ENCODE data around the gene FANCM.

The FANCM gene

GRCh38 chr14:45144658-45145057, 8.9 kb downstream of the FANCM start:
- Histone ChIP-seq H3K9ac (ENCODE audit: low read depth, low read length) (no peak overlapping the region), H3K4me3 (ENCODE audit: low read depth, low read length) (no peak overlapping the region), H3K27ac (ENCODE audit: low read depth, low read length) (no peak overlapping the region), H3K4me1 (ENCODE audit: control insufficient read depth, insufficient read depth, low read length) (peaks cover 5% of the 10 kb centered on the region), H3K36me3 (ENCODE audit: control insufficient read depth, insufficient read depth, low read length) (peaks cover 8% of the 10 kb centered on the region; the same call in 1 of the 2 replicates), H3K27me3 (ENCODE audit: control insufficient read depth, insufficient read depth, low read length) (no peaks in the 10 kb centered on the region), H3K9me3 (ENCODE audit: control insufficient read depth, insufficient read depth, low read length) (no peaks in the 10 kb centered on the region)

GRCh38 chr14:45145214-45145613, 9.5 kb downstream of the FANCM start:
- Histone ChIP-seq H3K27me3 (ENCODE audit: control insufficient read depth, insufficient read depth, low read length) (no peaks in the 10 kb centered on the region), H3K9me3 (ENCODE audit: control insufficient read depth, insufficient read depth, low read length) (no peaks in the 10 kb centered on the region), H3K4me3 (ENCODE audit: low read depth, low read length) (no peak overlapping the region), H3K27ac (ENCODE audit: low read depth, low read length) (no peak overlapping the region), H3K36me3 (ENCODE audit: control insufficient read depth, insufficient read depth, low read length) (peaks cover 8% of the 10 kb centered on the region; the same call in 1 of the 2 replicates), H3K9ac (ENCODE audit: low read depth, low read length) (no peak overlapping the region), H3K4me1 (ENCODE audit: control insufficient read depth, insufficient read depth, low read length) (peaks cover 11% of the 10 kb centered on the region)

GRCh38 chr14:45149602-45150001, 13.9 kb downstream of the FANCM start:
- H3K4me1 ChIP-seq (ENCODE audit: control insufficient read depth, insufficient read depth, low read length): peaks cover 17% of the 10 kb centered on the region
- H3K4me3 ChIP-seq (ENCODE audit: low read depth, low read length): no peak overlapping the region
- peaks cover 19% of the 10 kb centered on the region for H3K36me3 ChIP-seq (ENCODE audit: control insufficient read depth, insufficient read depth, low read length)
- H3K9ac ChIP-seq (ENCODE audit: low read depth, low read length): no peak overlapping the region
- no peaks in the 10 kb centered on the region for H3K9me3 ChIP-seq (ENCODE audit: control insufficient read depth, insufficient read depth, low read length)
- H3K27ac ChIP-seq (ENCODE audit: low read depth, low read length): no peak overlapping the region
- H3K27me3 ChIP-seq (ENCODE audit: control insufficient read depth, insufficient read depth, low read length): no peaks in the 10 kb centered on the region

- peak overlapping the region; percentile 0 for H3K27ac ChIP-seq (ENCODE audit: low read depth, low read length)
- peaks cover 17% of the 10 kb centered on the region for H3K4me1 ChIP-seq (ENCODE audit: control insufficient read depth, insufficient read depth, low read length)
- no peak overlapping the region for H3K4me3 ChIP-seq (ENCODE audit: low read depth, low read length)
- no peaks in the 10 kb centered on the region for H3K9me3 ChIP-seq (ENCODE audit: control insufficient read depth, insufficient read depth, low read length)
- no peaks in the 10 kb centered on the region for H3K27me3 ChIP-seq (ENCODE audit: control insufficient read depth, insufficient read depth, low read length)
- H3K36me3 ChIP-seq (ENCODE audit: control insufficient read depth, insufficient read depth, low read length): peaks cover 20% of the 10 kb centered on the region
- H3K9ac ChIP-seq (ENCODE audit: low read depth, low read length): 0 out of 2 replicates have a peak overlapping the region, but pooled peaks have one; percentile 31
These were observed 14.7 kb downstream of the FANCM start for GRCh38 chr14:45150386-45150890.

- no peak overlapping the region for H3K27ac ChIP-seq (ENCODE audit: low read depth, low read length)
- no peak overlapping the region for H3K4me3 ChIP-seq (ENCODE audit: low read depth, low read length)
- H3K9me3 ChIP-seq (ENCODE audit: control insufficient read depth, insufficient read depth, low read length): no peaks in the 10 kb centered on the region
- H3K36me3 ChIP-seq (ENCODE audit: control insufficient read depth, insufficient read depth, low read length): peaks cover 11% of the 10 kb centered on the region
- no peaks in the 10 kb centered on the region for H3K4me1 ChIP-seq (ENCODE audit: control insufficient read depth, insufficient read depth, low read length)
- no peaks in the 10 kb centered on the region for H3K27me3 ChIP-seq (ENCODE audit: control insufficient read depth, insufficient read depth, low read length)
- no peak overlapping the region for H3K9ac ChIP-seq (ENCODE audit: low read depth, low read length)
These were observed 20.3 kb downstream of the FANCM start for GRCh38 chr14:45156067-45156466.

- no peaks in the 10 kb centered on the region for H3K9me3 ChIP-seq (ENCODE audit: control insufficient read depth, insufficient read depth, low read length)
- H3K27ac ChIP-seq (ENCODE audit: low read depth, low read length): no peak overlapping the region
- H3K4me1 ChIP-seq (ENCODE audit: control insufficient read depth, insufficient read depth, low read length): no peaks in the 10 kb centered on the region
- no peak overlapping the region for H3K9ac ChIP-seq (ENCODE audit: low read depth, low read length)
- H3K27me3 ChIP-seq (ENCODE audit: control insufficient read depth, insufficient read depth, low read length): no peaks in the 10 kb centered on the region
- peaks cover 32% of the 10 kb centered on the region for H3K36me3 ChIP-seq (ENCODE audit: control insufficient read depth, insufficient read depth, low read length)
- H3K4me3 ChIP-seq (ENCODE audit: low read depth, low read length): no peak overlapping the region
These were observed 34.2 kb downstream of the FANCM start for GRCh38 chr14:45169906-45170305.

- Histone ChIP-seq H3K27ac (ENCODE audit: low read depth, low read length) (no peak overlapping the region), H3K9me3 (ENCODE audit: control insufficient read depth, insufficient read depth, low read length) (no peaks in the 10 kb centered on the region), H3K36me3 (ENCODE audit: control insufficient read depth, insufficient read depth, low read length) (peaks cover 16% of the 10 kb centered on the region), H3K4me1 (ENCODE audit: control insufficient read depth, insufficient read depth, low read length) (peaks cover 10% of the 10 kb centered on the region; the same call in 1 of the 2 replicates), H3K27me3 (ENCODE audit: control insufficient read depth, insufficient read depth, low read length) (no peaks in the 10 kb centered on the region), H3K9ac (ENCODE audit: low read depth, low read length) (no peak overlapping the region), H3K4me3 (ENCODE audit: low read depth, low read length) (no peak overlapping the region)
These were observed 41.3 kb downstream of the FANCM start for GRCh38 chr14:45177076-45177475.

GRCh38 chr14:45181329-45181728, 45.6 kb downstream of the FANCM start:
- H3K4me3 ChIP-seq (ENCODE audit: low read depth, low read length): no peak overlapping the region
- H3K4me1 ChIP-seq (ENCODE audit: control insufficient read depth, insufficient read depth, low read length): peaks cover 10% of the 10 kb centered on the region; the same call in 1 of the 2 replicates
- no peaks in the 10 kb centered on the region for H3K27me3 ChIP-seq (ENCODE audit: control insufficient read depth, insufficient read depth, low read length)
- peaks cover 21% of the 10 kb centered on the region for H3K36me3 ChIP-seq (ENCODE audit: control insufficient read depth, insufficient read depth, low read length)
- no peaks in the 10 kb centered on the region for H3K9me3 ChIP-seq (ENCODE audit: control insufficient read depth, insufficient read depth, low read length)
- H3K9ac ChIP-seq (ENCODE audit: low read depth, low read length): no peak overlapping the region
- H3K27ac ChIP-seq (ENCODE audit: low read depth, low read length): peak overlapping the region; percentile 27

- H3K27me3 ChIP-seq (ENCODE audit: control insufficient read depth, insufficient read depth, low read length): no peaks in the 10 kb centered on the region
- H3K9me3 ChIP-seq (ENCODE audit: control insufficient read depth, insufficient read depth, low read length): no peaks in the 10 kb centered on the region
- peaks cover 10% of the 10 kb centered on the region; the same call in 1 of the 2 replicates for H3K4me1 ChIP-seq (ENCODE audit: control insufficient read depth, insufficient read depth, low read length)
- H3K27ac ChIP-seq (ENCODE audit: low read depth, low read length): no peak overlapping the region
- H3K4me3 ChIP-seq (ENCODE audit: low read depth, low read length): no peak overlapping the region
- peaks cover 21% of the 10 kb centered on the region for H3K36me3 ChIP-seq (ENCODE audit: control insufficient read depth, insufficient read depth, low read length)
- H3K9ac ChIP-seq (ENCODE audit: low read depth, low read length): no peak overlapping the region
These were observed 46.1 kb downstream of the FANCM start for GRCh38 chr14:45181806-45182205.

GRCh38 chr14:45185100-45185814, 49.5 kb downstream of the FANCM start:
- Histone ChIP-seq H3K27ac (ENCODE audit: low read depth, low read length) (no peak overlapping the region), H3K4me1 (ENCODE audit: control insufficient read depth, insufficient read depth, low read length) (peaks cover 10% of the 10 kb centered on the region; the same call in 1 of the 2 replicates), H3K4me3 (ENCODE audit: low read depth, low read length) (no peak overlapping the region), H3K27me3 (ENCODE audit: control insufficient read depth, insufficient read depth, low read length) (no peaks in the 10 kb centered on the region), H3K36me3 (ENCODE audit: control insufficient read depth, insufficient read depth, low read length) (peaks cover 41% of the 10 kb centered on the region), H3K9ac (ENCODE audit: low read depth, low read length) (no peak overlapping the region), H3K9me3 (ENCODE audit: control insufficient read depth, insufficient read depth, low read length) (no peaks in the 10 kb centered on the region)

GRCh38 chr14:45194964-45195363, 59.2 kb downstream of the FANCM start:
- no peak overlapping the region for H3K4me3 ChIP-seq (ENCODE audit: low read depth, low read length)
- no peaks in the 10 kb centered on the region; the same call in 1 of the 2 replicates for H3K4me1 ChIP-seq (ENCODE audit: control insufficient read depth, insufficient read depth, low read length)
- H3K36me3 ChIP-seq (ENCODE audit: control insufficient read depth, insufficient read depth, low read length): peaks cover 16% of the 10 kb centered on the region; the same call in 1 of the 2 replicates
- no peak overlapping the region for H3K27ac ChIP-seq (ENCODE audit: low read depth, low read length)
- H3K27me3 ChIP-seq (ENCODE audit: control insufficient read depth, insufficient read depth, low read length): no peaks in the 10 kb centered on the region
- no peak overlapping the region for H3K9ac ChIP-seq (ENCODE audit: low read depth, low read length)
- no peaks in the 10 kb centered on the region for H3K9me3 ChIP-seq (ENCODE audit: control insufficient read depth, insufficient read depth, low read length)
